Common myeloid progenitor, CD34-positive (primary cell): ENCODE results near the gene TGFB1I1.
A peak's percentile ranks its signal among the peaks of the same experiment; 100 is the strongest.

Source experiments
- CTCF ChIA-PET: fragments of 350-600 bp; sonication (Branson Sonifier 250); formaldehyde crosslinking; loops from one replicate; lab custom pipeline; 2021; ENCODE audit warnings: antibody characterized with exemption; lab: Charles Lee
- POLR2A ChIA-PET: fragments of 350-600 bp; sonication (Branson Sonifier 250); formaldehyde crosslinking; loops from one replicate; lab custom pipeline; 2021; ENCODE audit warnings: antibody characterized with exemption; lab: Charles Lee
- DNase-seq, 3 donors: peaks; one replicate each; pipeline versions ENCODE4 v3.0.0 to v3.0.0-alpha.2; 2013
- H3K27ac ChIP-seq, 2 experiments: 1 replicate in 1 of 2; 2 replicates in 1 of 2; pipeline ENCODE4 v1.7.0; 2013; ENCODE audit warnings: inconsistent platforms in 2 of 2, low read length in 2 of 2, mild to moderate bottlenecking in 2 of 2, low read depth in 1 of 2, moderate library complexity in 1 of 2; ENCODE audit not compliant: severe bottlenecking in 2 of 2, insufficient read depth in 1 of 2, poor library complexity in 1 of 2
- H3K27me3 ChIP-seq, 5 experiments: replicated peaks in 2 of 5; 1 replicate in 3 of 5; 2 replicates in 2 of 5; pipeline versions ENCODE4 v1.6.1 to v1.7.0; 2013; ENCODE audit warnings: low read length in 4 of 5, mild to moderate bottlenecking in 2 of 5, moderate library complexity in 2 of 5, inconsistent platforms in 1 of 5; ENCODE audit not compliant: insufficient read depth in 5 of 5, control insufficient read depth in 4 of 5
- H3K36me3 ChIP-seq, 4 experiments: 1 replicate in 2 of 4; 2 replicates in 2 of 4; pipeline versions ENCODE4 v1.6.1 to v1.7.0; 2013; ENCODE audit warnings: low read length in 3 of 4, control low read depth in 1 of 4, mild to moderate bottlenecking in 1 of 4; ENCODE audit not compliant: control insufficient read depth in 4 of 4, insufficient read depth in 4 of 4
- H3K4me1 ChIP-seq, 4 experiments: 1 replicate in 3 of 4; 2 replicates in 1 of 4; pipeline versions ENCODE4 v1.6.1 to v1.7.1; 2013; ENCODE audit warnings: low read length in 3 of 4, mild to moderate bottlenecking in 3 of 4, control low read depth in 1 of 4, inconsistent platforms in 1 of 4, moderate library complexity in 1 of 4; ENCODE audit not compliant: control insufficient read depth in 4 of 4, insufficient read depth in 4 of 4; ENCODE audit errors: control extremely low read depth in 1 of 4
- H3K4me3 ChIP-seq, 7 experiments: 1 replicate in 4 of 7; 2 replicates in 3 of 7; pipeline versions ENCODE4 v1.5.1 to v1.7.0; 2013; ENCODE audit warnings: mild to moderate bottlenecking in 7 of 7, low read length in 6 of 7, moderate library complexity in 6 of 7, inconsistent platforms in 2 of 7, low read depth in 2 of 7, control low read depth in 1 of 7; ENCODE audit not compliant: insufficient read depth in 4 of 7, control insufficient read depth in 1 of 7; ENCODE audit errors: extremely low read depth in 1 of 7
- H3K9me3 ChIP-seq, 5 experiments: 1 replicate in 4 of 5; 2 replicates in 1 of 5; pipeline versions ENCODE4 v1.6.1 to v1.7.1; 2013; ENCODE audit warnings: low read length in 4 of 5, mild to moderate bottlenecking in 2 of 5, inconsistent platforms in 1 of 5, low read depth in 1 of 5, moderate library complexity in 1 of 5; ENCODE audit not compliant: control insufficient read depth in 4 of 5, insufficient read depth in 2 of 5; ENCODE audit errors: control extremely low read depth in 1 of 5
- WGBS: methylation state at CpG from one replicate; pipeline ENCODE4 v1.1.5; 2013; ENCODE audit not compliant: insufficient coverage; 5-methylcytosine and 5-hydroxymethylcytosine counted together

Gene TGFB1I1

GRCh38 chr16:31486045-31486444 is 14.1 kb downstream of the TGFB1I1 start:
- peaks cover 0 to 32% (median 24%) of the 10 kb centered on the region in 4 experiments for H3K4me1 ChIP-seq
- no peak for DNase-seq
- no peak overlapping the region for H3K4me3 ChIP-seq
- H3K27ac ChIP-seq = no peak overlapping the region
- ChIA-PET POLR2A (no interaction called here), CTCF (interaction anchor here (0.7 to 1.7 kb wide), 2 partner anchors 8 to 22 kb away, joined by 3 to 5 read pairs; no protein-coding TSS in a partner anchor)
- H3K36me3 ChIP-seq = peaks cover 3 to 16% (median 9%) of the 10 kb centered on the region in 4 experiments
- H3K9me3 ChIP-seq = no peaks in the 10 kb centered on the region
- no peaks in the 10 kb centered on the region for H3K27me3 ChIP-seq
- 100% methylated on average over 4 of the region's 5 CpGs for WGBS

- Histone ChIP-seq H3K4me1 (peaks cover 0 to 28% (median 22%) of the 10 kb centered on the region in 4 experiments), H3K9me3 (no peaks in the 10 kb centered on the region), H3K27ac (no peak overlapping the region), H3K36me3 (peaks cover 3 to 22% (median 15%) of the 10 kb centered on the region in 4 experiments), H3K4me3 (peak overlapping the region; percentile 15 to 85 (median 62)), H3K27me3 (no peaks in the 10 kb centered on the region)
- ChIA-PET POLR2A (interaction anchor here (0.6 to 1.0 kb wide), 2 partner anchors 29 to 208 kb away, joined by 3 to 4 read pairs; no protein-coding TSS in a partner anchor), CTCF (interaction anchor here (0.5 to 1.6 kb wide), 5 partner anchors 14 to 310 kb away, joined by 3 to 6 read pairs (median 5); partner anchors contain the start of gene RUSF1)
- peak in 1 of 3 donors; percentile 21 for DNase-seq
- under 1% methylated on average over 48 of the region's 48 CpGs for WGBS
These were observed 15.2 kb downstream of the TGFB1I1 start for GRCh38 chr16:31487071-31487719.

GRCh38 chr16:31487720-31488467 is 15.9 kb downstream of the TGFB1I1 start:
- Histone ChIP-seq H3K27me3 (no peaks in the 10 kb centered on the region), H3K4me1 (peaks cover 0 to 28% (median 22%) of the 10 kb centered on the region in 4 experiments), H3K4me3 (peak overlapping the region; percentile 15 to 85 (median 62)), H3K27ac (no peak overlapping the region), H3K36me3 (peaks cover 4 to 29% (median 22%) of the 10 kb centered on the region in 4 experiments), H3K9me3 (no peaks in the 10 kb centered on the region)
- WGBS = under 1% methylated on average over 60 of the region's 60 CpGs
- peak; percentile 52 to 88 (median 83) for DNase-seq
- CTCF ChIA-PET = interaction anchor here (0.5 to 2.1 kb wide), 6 partner anchors 10 to 311 kb away, joined by 3 to 6 read pairs (median 5); partner anchors contain the start of gene RUSF1
- POLR2A ChIA-PET = interaction anchor here (1.0 kb wide), 1 partner anchor 30 kb away, joined by 4 read pairs; no protein-coding TSS in a partner anchor

- WGBS = 76% methylated on average over 61 of the region's 77 CpGs
- Histone ChIP-seq H3K9me3 (no peaks in the 10 kb centered on the region), H3K27ac (no peak overlapping the region), H3K36me3 (peaks cover 6 to 37% (median 28%) of the 10 kb centered on the region in 4 experiments), H3K4me3 (peak overlapping the region; percentile 15 to 85 (median 62)), H3K4me1 (peaks cover 0 to 28% (median 22%) of the 10 kb centered on the region in 4 experiments), H3K27me3 (no peaks in the 10 kb centered on the region)
- no peak for DNase-seq
- ChIA-PET CTCF (interaction anchor here (1.2 to 2.1 kb wide), 3 partner anchors 10 to 14 kb away, joined by 3 to 6 read pairs (median 5); no protein-coding TSS in a partner anchor), POLR2A (interaction anchor here (1.0 kb wide), 1 partner anchor 31 kb away, joined by 4 read pairs; no protein-coding TSS in a partner anchor)
These were observed 16.7 kb downstream of the TGFB1I1 start for GRCh38 chr16:31488468-31489297.

GRCh38 chr16:31489298-31489564 is 17.3 kb downstream of the TGFB1I1 start:
- ChIA-PET POLR2A (no interaction called here), CTCF (interaction anchor here (1.0 to 2.1 kb wide), 4 partner anchors 9 to 22 kb away, joined by 3 to 6 read pairs (median 3); no protein-coding TSS in a partner anchor)
- no peak overlapping the region for H3K4me3 ChIP-seq
- H3K27ac ChIP-seq = no peak overlapping the region
- no peaks in the 10 kb centered on the region for H3K9me3 ChIP-seq
- H3K27me3 ChIP-seq = no peaks in the 10 kb centered on the region
- WGBS = 100% methylated on average over 4 of the region's 7 CpGs
- H3K36me3 ChIP-seq = peaks cover 8 to 42% (median 29%) of the 10 kb centered on the region in 4 experiments
- H3K4me1 ChIP-seq = peaks cover 0 to 28% (median 22%) of the 10 kb centered on the region in 4 experiments
- no peak for DNase-seq
